ENCODE measurements around the gene SCLY. TPM values are rescaled to one million over a fixed set of nuclear protein-coding genes. Genes with fewer than 3 reads are reported as not detected.

Gene SCLY
- polyA plus RNA-seq, 2 of the 4 experiments (the other 2 are of a cell fraction) = 19.0 to 28.3 TPM

DNA sequence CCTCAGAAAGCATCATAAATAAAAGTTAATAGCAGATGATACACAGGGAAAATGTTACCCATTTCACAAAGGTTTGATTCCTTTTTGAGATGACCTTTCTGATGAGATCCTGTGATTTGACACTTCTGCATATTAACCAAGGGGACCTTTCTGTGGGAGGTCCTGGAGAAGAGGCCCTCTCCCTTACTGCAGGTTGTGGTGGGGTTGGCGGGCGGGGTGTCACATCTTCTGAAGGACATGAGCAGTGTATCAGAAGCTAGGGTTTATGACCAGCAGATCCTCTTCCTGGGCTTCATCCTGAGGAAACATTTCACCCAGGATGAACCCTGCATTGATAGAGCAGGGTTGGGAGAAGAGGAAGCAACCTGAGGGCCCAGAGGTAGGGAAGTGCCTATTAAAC is 37.2 kb upstream of the SCLY start:
- Histone ChIP-seq H3K4me3 (no peak overlapping the region), H3K9me3 (no peaks in the 10 kb centered on the region), H3K4me1 (0 out of 3 replicates have a peak, but pooled peaks cover 7% of the 10 kb centered on the region), H3K4me2 (no peak overlapping the region), H3K27ac (no peak overlapping the region)
- FAIRE-seq (no peak), ATAC-seq (no peak), DNase-seq (ENCODE audit: low read depth in 1 of 2, low spot score in 1 of 2) (no peak)
- WGBS (ENCODE audit: missing lambda C conversion rate) = 95% methylated on average over 2 of the region's 2 CpGs
- POLR2A ChIA-PET = no interaction called here
- no peak for TF ChIP-seq HDAC2 (IDR thresholded peaks at IDR 0.05)
- CTCF ChIA-PET = interaction anchor here (1.1 kb wide), 1 partner anchor 166 kb away, joined by 3 read pairs; no protein-coding TSS in a partner anchor

DNA sequence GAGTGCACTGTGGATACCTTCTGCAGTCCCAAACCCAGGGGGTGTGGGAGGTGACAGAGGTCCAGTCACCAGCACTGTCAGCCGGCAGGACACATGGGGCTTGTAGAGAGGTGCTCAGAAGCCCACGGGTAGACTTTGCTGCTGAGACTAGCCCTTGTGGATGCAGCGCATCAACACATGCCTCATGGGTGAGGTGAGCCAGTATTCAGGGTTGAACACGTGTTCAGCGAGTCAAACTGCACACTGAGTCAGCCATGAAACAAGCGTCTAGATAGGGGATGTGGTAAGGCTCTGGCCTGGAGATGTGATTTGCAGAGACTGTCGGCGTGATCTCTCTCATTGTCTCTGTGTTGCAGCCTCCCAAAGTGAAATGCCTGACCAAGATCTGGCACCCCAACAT is 35.8 kb upstream of the SCLY start:
- ATAC-seq = no peak
- no peak overlapping the region for H3K4me2 ChIP-seq
- DNase-seq (ENCODE audit: low read depth in 1 of 2, low spot score in 1 of 2) = no peak
- no peak overlapping the region for H3K27ac ChIP-seq
- no peak overlapping the region for H3K4me3 ChIP-seq
- CTCF ChIA-PET = no interaction called here
- 0 out of 3 replicates have a peak, but pooled peaks cover 7% of the 10 kb centered on the region for H3K4me1 ChIP-seq
- H3K9me3 ChIP-seq = no peaks in the 10 kb centered on the region
- no peak for FAIRE-seq
- WGBS (ENCODE audit: missing lambda C conversion rate) = 82% methylated on average over 8 of the region's 8 CpGs
- TF ChIP-seq EP300 (IDR thresholded peaks at IDR 0.05) (no peak), ZC3H11A (IDR thresholded peaks at IDR 0.05) (no peak)
- POLR2A ChIA-PET = no interaction called here

DNA sequence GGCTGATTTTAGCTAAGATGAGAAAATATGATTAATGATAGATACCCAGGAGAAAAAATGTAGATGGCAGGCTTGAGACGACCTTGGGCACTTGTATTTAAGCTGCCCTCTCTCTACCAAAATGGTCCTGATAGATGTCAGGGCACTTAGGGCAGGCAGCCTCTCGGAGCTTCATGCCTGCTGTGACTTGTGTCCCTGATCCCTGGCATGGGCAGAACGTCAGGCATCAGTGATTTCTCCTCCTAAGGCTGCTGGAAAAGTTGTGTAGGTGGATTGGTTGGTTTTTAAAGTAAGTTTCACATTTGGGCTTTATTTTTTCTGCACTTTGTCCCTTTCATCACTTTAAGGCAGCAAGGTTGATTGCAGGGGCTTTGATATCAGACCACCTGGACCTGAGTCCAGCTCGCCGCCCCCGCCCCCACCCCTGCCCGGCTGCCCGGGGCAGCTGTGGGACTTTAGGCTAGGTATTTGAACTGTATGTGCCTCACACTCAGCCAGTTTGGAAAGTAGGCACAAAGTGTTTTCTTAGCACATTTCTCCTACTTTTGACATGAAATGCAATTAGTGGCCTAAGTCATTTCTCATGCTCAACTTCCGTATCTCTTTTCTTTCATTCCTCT is 35.0 kb upstream of the SCLY start:
- ChIA-PET CTCF (no interaction called here), POLR2A (no interaction called here)
- Histone ChIP-seq H3K27ac (no peak overlapping the region), H3K4me2 (no peak overlapping the region), H3K9me3 (no peaks in the 10 kb centered on the region), H3K4me1 (0 out of 3 replicates have a peak, but pooled peaks cover 5% of the 10 kb centered on the region), H3K4me3 (no peak overlapping the region)
- 90% methylated on average over 8 of the region's 9 CpGs for WGBS (ENCODE audit: missing lambda C conversion rate)
- FAIRE-seq (no peak), ATAC-seq (no peak), DNase-seq (ENCODE audit: low read depth in 1 of 2, low spot score in 1 of 2) (no peak)
- TF ChIP-seq TFCP2L1 (CRISPR knock-in tag; IDR thresholded peaks at IDR 0.05) (no peak), HDAC2 (IDR thresholded peaks at IDR 0.05) (no peak), FOSB (CRISPR knock-in tag; IDR thresholded peaks at IDR 0.05) (no peak), ESRRA (IDR thresholded peaks at IDR 0.05; ENCODE audit: borderline replicate concordance, low read length) (no peak), NPAS2 (CRISPR knock-in tag; IDR thresholded peaks at IDR 0.05; ENCODE audit: borderline replicate concordance) (no peak)
- TF ChIP-seq, protein P1, sequence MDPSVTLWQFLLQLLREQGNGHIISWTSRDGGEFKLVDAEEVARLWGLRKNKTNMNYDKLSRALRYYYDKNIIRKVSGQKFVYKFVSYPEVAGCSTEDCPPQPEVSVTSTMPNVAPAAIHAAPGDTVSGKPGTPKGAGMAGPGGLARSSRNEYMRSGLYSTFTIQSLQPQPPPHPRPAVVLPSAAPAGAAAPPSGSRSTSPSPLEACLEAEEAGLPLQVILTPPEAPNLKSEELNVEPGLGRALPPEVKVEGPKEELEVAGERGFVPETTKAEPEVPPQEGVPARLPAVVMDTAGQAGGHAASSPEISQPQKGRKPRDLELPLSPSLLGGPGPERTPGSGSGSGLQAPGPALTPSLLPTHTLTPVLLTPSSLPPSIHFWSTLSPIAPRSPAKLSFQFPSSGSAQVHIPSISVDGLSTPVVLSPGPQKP (IDR thresholded peaks at IDR 0.05; ENCODE audit: low read depth, low read length) = no peak

DNA sequence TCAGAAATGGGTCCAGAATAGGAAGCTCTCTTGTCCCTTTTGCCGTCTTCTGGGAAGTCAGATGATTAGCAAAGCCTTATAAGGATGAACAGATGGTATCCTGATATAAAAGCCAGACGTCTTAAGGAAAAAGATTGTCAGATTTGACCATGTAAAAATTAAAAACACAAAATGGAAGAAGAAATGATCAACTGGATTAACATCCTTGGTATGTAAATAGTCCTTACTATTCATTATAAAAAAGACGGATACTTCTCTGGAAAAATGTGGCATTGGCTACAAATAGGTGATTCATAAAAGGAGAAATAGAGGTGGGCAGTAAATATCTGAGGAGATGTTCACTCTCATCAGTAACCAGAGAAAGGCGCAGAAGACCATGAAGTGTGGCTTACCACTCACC is 33.7 kb upstream of the SCLY start:
- Histone ChIP-seq H3K4me1 (no peaks in the 10 kb centered on the region), H3K4me2 (no peak overlapping the region), H3K9me3 (no peaks in the 10 kb centered on the region), H3K27ac (no peak overlapping the region), H3K4me3 (no peak overlapping the region)
- CTCF ChIA-PET = interaction anchor here (0.7 to 1.6 kb wide), 2 partner anchors 10 to 34 kb away, joined by 3 to 4 read pairs; no protein-coding TSS in a partner anchor
- 91% methylated on average over 4 of the region's 4 CpGs for WGBS (ENCODE audit: missing lambda C conversion rate)
- ATAC-seq (no peak), DNase-seq (ENCODE audit: low read depth in 1 of 2, low spot score in 1 of 2) (no peak), FAIRE-seq (no peak)
- TF ChIP-seq TP53 (CRISPR knock-in tag; IDR thresholded peaks at IDR 0.05) (no peak), JUN (IDR thresholded peaks at IDR 0.05) (no peak), ZC3H11A (IDR thresholded peaks at IDR 0.05) (no peak), PHF8 (IDR thresholded peaks at IDR 0.05; ENCODE audit: borderline replicate concordance, low read depth) (no peak), TFCP2L1 (CRISPR knock-in tag; IDR thresholded peaks at IDR 0.05) (no peak), SMC3 (IDR thresholded peaks at IDR 0.05) (no peak), ESRRA (IDR thresholded peaks at IDR 0.05; ENCODE audit: borderline replicate concordance, low read length) (no peak), NPAS2 (CRISPR knock-in tag; IDR thresholded peaks at IDR 0.05; ENCODE audit: borderline replicate concordance) (no peak), RARB (CRISPR knock-in tag; IDR thresholded peaks at IDR 0.05) (no peak), FOSL2 (IDR thresholded peaks at IDR 0.05) (no peak), FOSL2 (CRISPR knock-in tag; IDR thresholded peaks at IDR 0.05) (no peak)
- TF ChIP-seq, protein P2, sequence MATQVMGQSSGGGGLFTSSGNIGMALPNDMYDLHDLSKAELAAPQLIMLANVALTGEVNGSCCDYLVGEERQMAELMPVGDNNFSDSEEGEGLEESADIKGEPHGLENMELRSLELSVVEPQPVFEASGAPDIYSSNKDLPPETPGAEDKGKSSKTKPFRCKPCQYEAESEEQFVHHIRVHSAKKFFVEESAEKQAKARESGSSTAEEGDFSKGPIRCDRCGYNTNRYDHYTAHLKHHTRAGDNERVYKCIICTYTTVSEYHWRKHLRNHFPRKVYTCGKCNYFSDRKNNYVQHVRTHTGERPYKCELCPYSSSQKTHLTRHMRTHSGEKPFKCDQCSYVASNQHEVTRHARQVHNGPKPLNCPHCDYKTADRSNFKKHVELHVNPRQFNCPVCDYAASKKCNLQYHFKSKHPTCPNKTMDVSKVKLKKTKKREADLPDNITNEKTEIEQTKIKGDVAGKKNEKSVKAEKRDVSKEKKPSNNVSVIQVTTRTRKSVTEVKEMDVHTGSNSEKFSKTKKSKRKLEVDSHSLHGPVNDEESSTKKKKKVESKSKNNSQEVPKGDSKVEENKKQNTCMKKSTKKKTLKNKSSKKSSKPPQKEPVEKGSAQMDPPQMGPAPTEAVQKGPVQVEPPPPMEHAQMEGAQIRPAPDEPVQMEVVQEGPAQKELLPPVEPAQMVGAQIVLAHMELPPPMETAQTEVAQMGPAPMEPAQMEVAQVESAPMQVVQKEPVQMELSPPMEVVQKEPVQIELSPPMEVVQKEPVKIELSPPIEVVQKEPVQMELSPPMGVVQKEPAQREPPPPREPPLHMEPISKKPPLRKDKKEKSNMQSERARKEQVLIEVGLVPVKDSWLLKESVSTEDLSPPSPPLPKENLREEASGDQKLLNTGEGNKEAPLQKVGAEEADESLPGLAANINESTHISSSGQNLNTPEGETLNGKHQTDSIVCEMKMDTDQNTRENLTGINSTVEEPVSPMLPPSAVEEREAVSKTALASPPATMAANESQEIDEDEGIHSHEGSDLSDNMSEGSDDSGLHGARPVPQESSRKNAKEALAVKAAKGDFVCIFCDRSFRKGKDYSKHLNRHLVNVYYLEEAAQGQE (IDR thresholded peaks at IDR 0.05) = no peak
- TF ChIP-seq, protein P1 (IDR thresholded peaks at IDR 0.05; ENCODE audit: low read depth, low read length) = no peak
- TF ChIP-seq, protein P3, sequence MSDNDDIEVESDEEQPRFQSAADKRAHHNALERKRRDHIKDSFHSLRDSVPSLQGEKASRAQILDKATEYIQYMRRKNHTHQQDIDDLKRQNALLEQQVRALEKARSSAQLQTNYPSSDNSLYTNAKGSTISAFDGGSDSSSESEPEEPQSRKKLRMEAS (IDR thresholded peaks at IDR 0.05) = no peak
- TF ChIP-seq, protein P4, sequence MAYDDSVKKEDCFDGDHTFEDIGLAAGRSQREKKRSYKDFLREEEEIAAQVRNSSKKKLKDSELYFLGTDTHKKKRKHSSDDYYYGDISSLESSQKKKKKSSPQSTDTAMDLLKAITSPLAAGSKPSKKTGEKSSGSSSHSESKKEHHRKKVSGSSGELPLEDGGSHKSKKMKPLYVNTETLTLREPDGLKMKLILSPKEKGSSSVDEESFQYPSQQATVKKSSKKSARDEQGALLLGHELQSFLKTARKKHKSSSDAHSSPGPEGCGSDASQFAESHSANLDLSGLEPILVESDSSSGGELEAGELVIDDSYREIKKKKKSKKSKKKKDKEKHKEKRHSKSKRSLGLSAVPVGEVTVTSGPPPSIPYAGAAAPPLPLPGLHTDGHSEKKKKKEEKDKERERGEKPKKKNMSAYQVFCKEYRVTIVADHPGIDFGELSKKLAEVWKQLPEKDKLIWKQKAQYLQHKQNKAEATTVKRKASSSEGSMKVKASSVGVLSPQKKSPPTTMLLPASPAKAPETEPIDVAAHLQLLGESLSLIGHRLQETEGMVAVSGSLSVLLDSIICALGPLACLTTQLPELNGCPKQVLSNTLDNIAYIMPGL (CRISPR knock-in tag; IDR thresholded peaks at IDR 0.05; ENCODE audit: borderline replicate concordance) = no peak
- POLR2A ChIA-PET = no interaction called here
